GM12872 (cell line): ENCODE data around the gene RIPOR3.

Experiments used
- TF ChIP-seq, protein P1 (sequence below): IDR thresholded peaks from 3 replicates; pipeline ENCODE4 v1.5.1; 2011; ENCODE audit warnings: low read depth, mild to moderate bottlenecking, low read length, moderate library complexity; ENCODE audit not compliant: insufficient read depth

RIPOR3 gene

GRCh38 chr20:50587291-50587961, 103.9 kb downstream of the RIPOR3 start:
- TF ChIP-seq, protein P1, sequence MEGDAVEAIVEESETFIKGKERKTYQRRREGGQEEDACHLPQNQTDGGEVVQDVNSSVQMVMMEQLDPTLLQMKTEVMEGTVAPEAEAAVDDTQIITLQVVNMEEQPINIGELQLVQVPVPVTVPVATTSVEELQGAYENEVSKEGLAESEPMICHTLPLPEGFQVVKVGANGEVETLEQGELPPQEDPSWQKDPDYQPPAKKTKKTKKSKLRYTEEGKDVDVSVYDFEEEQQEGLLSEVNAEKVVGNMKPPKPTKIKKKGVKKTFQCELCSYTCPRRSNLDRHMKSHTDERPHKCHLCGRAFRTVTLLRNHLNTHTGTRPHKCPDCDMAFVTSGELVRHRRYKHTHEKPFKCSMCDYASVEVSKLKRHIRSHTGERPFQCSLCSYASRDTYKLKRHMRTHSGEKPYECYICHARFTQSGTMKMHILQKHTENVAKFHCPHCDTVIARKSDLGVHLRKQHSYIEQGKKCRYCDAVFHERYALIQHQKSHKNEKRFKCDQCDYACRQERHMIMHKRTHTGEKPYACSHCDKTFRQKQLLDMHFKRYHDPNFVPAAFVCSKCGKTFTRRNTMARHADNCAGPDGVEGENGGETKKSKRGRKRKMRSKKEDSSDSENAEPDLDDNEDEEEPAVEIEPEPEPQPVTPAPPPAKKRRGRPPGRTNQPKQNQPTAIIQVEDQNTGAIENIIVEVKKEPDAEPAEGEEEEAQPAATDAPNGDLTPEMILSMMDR = no peak

- TF ChIP-seq, protein P1 = no peak
Measured at GRCh38 chr20:50586531-50587232, 104.7 kb downstream of the RIPOR3 start.

DNA sequence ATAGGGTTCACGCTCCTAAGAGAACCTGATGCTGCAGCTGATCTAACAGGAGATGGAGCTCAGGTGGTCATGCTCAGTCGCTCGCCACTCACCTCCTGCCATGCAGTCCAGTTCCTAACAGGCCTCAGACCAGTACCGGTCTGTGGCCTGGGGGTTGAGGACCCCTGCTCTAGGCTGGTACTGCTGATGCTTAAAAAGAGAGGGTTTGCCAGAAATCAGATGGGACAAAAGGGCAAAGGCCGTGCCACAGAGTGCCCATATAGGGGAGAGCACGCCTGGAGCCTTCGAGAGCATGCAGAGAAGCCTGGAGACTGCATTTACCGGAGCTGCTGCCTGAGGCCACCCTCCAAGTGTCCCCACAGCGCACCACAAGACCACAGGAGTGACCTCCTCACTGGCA, 105.7 kb downstream of the RIPOR3 start:
- TF ChIP-seq, protein P1 = no peak

- TF ChIP-seq, protein P1 = no peak
Measured at GRCh38 chr20:50585214-50585613, 106.1 kb downstream of the RIPOR3 start.

DNA sequence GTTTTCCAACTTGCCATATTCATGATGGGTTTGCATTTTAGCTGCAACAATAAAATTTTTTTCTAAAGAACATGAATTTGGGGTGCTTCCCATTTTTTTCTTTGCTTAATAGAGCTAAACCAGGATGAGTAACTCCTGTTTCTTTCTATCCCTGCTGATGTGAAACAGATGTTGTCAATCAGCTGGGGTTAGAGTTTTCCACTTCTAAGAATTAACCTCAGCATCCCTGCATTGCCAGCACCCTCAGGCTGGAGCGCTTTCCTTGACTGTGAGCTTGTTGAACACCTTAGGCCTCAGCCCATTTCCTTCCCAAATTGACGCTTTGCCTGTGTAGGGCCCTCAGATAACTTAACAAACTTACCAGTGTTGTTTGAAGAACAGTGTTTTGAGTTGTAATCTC, 106.7 kb downstream of the RIPOR3 start:
- TF ChIP-seq, protein P1 = no peak

GRCh38 chr20:50583442-50584150, 107.7 kb downstream of the RIPOR3 start:
- TF ChIP-seq, protein P1 = no peak

DNA sequence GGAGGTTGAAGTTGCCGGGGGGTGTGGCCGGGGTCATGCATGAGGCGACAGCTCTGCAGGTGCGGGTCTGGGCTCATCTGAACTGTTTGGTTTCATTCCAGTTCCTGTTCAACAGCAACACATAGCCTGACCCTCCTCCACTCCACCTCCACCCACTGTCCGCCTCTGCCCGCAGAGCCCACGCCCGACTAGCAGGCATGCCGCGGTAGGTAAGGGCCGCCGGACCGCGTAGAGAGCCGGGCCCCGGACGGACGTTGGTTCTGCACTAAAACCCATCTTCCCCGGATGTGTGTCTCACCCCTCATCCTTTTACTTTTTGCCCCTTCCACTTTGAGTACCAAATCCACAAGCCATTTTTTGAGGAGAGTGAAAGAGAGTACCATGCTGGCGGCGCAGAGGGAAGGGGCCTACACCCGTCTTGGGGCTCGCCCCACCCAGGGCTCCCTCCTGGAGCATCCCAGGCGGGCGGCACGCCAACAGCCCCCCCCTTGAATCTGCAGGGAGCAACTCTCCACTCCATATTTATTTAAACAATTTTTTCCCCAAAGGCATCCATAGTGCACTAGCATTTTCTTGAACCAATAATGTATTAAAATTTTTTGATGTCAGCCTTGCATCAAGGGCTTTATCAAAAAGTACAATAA, 108.6 kb downstream of the RIPOR3 start:
- TF ChIP-seq, protein P1 = no peak
